ENCODE data around the gene CYB5RL.
"Not testable (repeated sequence)": the region's sequence is repeated elsewhere in the genome, so short reads cannot be mapped to it uniquely, and the experiment has no call there.

The CYB5RL gene

GRCh38 chr1:54225986-54226559 lies 26.2 kb upstream of the CYB5RL start:
- DNase-seq = no peak

DNA sequence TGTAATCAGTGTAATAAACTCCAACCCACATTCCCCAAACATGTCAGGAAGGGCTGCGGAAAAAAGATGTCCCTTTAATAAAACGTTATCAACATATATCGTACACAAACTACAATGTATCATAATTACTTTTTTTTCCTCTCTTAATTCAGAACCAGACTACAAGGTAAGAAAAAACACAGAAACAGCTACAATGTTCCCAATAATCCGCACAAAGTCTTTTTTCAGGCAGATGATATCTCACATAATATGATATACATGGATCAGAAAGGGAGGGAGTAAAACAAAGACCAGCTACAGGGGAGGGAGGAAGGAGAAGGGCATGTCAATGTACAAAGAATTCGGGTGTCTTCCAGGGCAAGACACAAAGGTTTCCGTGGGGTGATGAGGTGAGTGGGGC lies 25.5 kb upstream of the CYB5RL start:
- DNase-seq = no peak

- no peak for DNase-seq
Measured at GRCh38 chr1:54224233-54224632, 24.4 kb upstream of the CYB5RL start.

DNA sequence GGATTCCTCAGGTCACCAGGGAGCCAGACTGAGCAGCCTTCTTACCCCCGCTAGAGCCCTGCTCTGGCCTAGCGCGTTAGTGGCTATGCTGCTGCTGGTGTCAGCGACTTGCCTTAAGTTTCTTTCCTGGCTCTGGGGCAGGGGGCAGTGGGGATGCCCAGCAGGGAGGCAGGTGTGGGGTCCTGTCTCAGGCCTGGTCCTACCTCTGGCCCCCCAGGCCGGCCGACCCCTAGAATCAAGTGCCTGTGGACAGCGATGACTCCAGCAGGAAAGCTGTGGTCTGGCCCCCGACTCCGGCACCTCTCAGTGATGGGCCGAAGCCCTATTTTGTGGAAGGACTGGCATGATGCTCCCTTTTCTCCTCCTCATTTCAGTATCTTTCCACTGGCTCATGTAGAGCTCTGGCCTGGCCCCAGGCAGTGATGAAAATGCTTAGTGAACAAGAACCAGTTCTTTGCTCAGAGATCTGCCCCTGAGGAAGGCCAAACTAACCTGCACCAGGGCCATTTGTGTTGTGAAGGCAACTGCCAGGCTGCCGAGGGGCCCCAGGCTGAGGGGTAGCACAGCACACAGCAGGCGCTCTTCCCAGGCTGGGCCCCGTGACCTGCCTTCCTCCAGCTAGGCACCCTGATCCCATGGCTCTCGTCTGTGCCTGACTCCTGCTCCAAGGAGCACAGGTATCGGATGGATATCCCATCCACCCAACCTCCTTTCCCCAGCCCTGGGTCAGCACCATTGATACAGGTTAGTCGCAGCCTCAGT lies 23.8 kb upstream of the CYB5RL start:
- DNase-seq = no peak

- DNase-seq = no peak
Measured at GRCh38 chr1:54222711-54223110, 22.9 kb upstream of the CYB5RL start.

GRCh38 chr1:54221867-54222484 lies 22.1 kb upstream of the CYB5RL start:
- DNase-seq = peak; percentile 5

GRCh38 chr1:54221113-54221834 lies 21.4 kb upstream of the CYB5RL start:
- no peak for DNase-seq

- DNase-seq = no peak
Measured at GRCh38 chr1:54220004-54220811, 20.4 kb upstream of the CYB5RL start.

GRCh38 chr1:54219688-54220003 lies 19.8 kb upstream of the CYB5RL start:
- DNase-seq = no peak

DNA sequence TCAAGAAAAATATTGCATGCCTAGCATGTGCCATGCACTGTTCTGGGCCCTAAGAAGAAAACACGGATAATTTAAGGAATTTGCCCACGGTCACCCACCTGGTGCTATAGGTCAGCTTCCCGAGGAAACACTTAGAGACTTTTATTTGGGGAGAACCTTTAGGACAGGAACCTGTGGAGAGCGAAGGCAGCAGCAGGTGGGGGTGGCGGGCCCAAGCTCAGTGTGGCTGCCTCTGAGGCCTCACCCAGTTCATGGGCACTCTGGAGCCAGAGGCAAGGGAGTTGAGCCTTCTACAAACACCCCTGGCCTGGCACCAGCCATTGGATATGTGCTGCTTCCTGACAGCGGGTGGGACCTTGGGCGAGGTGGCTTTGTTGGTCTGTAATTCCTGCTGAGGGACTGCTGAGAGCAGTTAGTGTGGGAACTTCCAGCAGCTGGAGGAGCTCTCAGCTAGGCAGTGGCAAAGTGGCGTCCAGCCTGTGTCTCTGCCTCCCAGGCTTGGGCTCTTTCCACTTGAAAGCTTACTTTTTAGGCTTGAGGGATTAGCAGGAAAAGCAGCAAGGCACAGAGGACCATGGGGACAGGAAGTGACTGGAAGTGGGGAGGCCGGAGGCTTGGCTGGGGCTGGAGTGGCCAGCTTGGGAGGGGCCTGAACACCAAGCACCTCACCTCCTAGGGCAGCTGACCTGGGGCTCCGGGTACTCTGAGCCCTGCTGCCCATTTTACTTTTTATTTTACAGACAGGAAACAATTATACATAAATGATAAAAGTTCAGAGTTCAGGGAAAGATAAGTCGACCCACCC lies 19.3 kb upstream of the CYB5RL start:
- DNase-seq = peak; percentile 62

GRCh38 chr1:54215523-54215922 lies 15.7 kb upstream of the CYB5RL start:
- DNase-seq = no peak

- DNase-seq = no peak
Measured at GRCh38 chr1:54212872-54213271, 13.0 kb upstream of the CYB5RL start.

- not testable (repeated sequence) for DNase-seq
Measured at GRCh38 chr1:54207896-54208295, 8.1 kb upstream of the CYB5RL start.

DNA sequence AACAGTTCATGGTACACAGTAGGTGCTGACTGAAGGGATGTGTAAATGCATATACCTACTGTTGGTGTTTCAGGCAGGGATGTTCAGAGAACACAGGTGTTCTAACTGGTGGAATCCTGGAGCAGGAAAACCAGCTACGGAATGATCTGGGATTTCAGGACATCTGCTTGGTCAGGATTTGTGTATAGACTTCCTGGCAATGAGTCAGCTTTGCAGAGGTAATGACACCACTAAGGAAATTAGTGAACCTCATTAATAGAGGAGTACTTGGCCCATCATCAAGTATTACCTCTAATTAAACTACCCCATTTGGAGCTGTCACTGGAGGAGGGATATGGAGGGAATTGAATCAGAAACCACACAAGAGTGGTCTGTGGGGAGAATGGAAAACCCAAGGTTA lies 7.5 kb upstream of the CYB5RL start:
- DNase-seq = no peak

DNA sequence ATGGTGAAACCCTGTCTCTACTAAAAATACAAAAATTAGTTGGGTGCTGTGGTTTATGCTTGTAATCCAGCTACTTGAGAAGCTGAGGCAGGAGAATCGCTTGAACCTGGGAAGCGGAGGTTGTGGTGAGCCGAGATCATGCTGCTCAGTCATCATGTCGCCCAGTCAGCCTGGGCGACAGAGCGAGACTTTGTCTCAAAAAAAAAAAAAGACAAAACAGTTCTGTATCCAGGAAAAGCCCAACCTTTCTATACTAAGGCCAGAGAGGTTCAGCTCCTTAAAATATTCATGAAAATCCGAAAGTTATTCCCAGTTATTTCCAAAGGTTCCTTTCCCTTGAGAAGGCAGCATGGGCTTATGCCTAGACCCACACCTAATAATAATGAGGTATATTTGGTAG lies 4.4 kb upstream of the CYB5RL start:
- no peak for DNase-seq

- no peak for DNase-seq
Measured at GRCh38 chr1:54200519-54200997, 728 bp upstream of the CYB5RL start.

GRCh38 chr1:54199151-54199764 lies 572 bp downstream of the CYB5RL start:
- DNase-seq = peak; percentile 52

DNA sequence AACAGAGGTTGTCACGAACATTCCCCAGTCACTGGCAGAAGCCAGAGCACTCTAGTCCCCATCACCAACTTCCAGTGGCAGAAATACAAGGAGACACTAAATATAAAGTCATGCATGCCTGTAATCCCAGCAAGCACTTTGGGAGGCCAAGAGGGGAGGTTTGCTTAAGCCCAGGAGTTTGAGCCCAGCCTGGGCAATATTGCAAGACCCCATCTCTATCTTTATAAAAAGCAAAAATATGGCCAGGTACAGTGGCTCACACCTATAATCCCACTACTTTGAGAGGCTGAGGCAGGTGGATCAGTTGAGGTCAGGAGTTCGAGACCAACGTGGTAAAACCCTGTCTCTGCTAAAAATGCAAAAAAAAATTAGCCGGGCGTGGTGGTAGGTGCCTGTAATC lies 6.4 kb downstream of the CYB5RL start:
- DNase-seq = no peak

GRCh38 chr1:54191525-54191924 lies 8.3 kb downstream of the CYB5RL start:
- DNase-seq = no peak

DNA sequence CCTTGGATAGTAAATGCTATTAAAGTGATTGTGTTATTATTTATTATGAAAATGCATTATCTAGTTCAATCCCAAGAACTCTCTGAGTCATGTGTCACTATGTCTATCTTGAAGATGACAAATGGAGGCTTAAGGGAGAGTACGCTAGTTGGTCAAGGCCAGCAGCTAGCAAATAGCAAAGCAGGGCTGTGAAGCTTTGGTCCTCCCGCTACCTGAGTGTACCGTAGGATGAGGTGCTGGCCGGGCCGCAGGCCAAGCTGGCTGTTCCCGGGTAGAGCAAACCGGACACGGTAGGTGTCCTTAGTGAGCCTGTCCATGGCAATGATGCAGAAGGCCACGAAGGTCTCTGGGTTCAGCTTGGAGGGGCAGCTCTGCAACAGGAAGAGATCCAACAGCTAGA lies 9.3 kb downstream of the CYB5RL start:
- no peak for DNase-seq

DNA sequence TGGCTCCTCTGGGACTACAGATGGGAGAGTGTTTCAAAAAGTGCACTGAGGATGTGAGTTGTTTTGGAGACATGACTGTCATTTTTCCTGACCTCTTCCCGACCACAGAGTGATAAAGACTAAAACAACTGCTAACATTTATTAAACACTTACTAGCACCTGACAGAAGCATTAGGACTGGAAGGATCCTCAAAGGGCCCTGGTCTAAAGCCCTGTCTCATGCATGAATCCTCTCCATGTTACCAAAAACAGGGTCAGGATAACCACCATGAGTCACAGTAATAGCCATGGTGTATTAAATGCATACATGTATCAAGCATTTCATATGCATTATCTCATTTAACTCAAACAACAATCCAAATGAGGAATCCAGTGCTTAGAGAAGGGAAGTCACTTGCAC lies 11.5 kb downstream of the CYB5RL start:
- no peak for DNase-seq

DNA sequence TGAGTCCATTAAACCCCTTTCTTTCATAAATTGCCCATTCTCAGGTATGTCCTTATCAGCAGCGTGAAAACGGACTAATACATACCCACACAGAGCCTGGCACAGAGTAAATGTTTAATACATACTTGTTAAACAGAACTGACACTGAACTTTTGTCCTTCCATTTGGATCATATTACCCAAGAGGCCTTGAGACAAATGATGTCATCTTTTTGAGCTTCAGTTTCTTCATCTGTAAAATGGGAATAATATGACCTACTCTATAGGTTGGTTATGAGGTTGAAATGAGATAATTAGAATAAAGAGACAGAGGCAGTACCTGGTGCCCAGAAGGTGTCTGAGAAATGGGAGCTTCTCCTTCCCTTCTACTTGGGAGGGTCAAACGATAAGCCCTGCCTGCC lies 13.8 kb downstream of the CYB5RL start:
- DNase-seq = no peak
